ENCODE results near the gene SLC2A6.

SLC2A6 gene, protein sequence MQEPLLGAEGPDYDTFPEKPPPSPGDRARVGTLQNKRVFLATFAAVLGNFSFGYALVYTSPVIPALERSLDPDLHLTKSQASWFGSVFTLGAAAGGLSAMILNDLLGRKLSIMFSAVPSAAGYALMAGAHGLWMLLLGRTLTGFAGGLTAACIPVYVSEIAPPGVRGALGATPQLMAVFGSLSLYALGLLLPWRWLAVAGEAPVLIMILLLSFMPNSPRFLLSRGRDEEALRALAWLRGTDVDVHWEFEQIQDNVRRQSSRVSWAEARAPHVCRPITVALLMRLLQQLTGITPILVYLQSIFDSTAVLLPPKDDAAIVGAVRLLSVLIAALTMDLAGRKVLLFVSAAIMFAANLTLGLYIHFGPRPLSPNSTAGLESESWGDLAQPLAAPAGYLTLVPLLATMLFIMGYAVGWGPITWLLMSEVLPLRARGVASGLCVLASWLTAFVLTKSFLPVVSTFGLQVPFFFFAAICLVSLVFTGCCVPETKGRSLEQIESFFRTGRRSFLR

DNA sequence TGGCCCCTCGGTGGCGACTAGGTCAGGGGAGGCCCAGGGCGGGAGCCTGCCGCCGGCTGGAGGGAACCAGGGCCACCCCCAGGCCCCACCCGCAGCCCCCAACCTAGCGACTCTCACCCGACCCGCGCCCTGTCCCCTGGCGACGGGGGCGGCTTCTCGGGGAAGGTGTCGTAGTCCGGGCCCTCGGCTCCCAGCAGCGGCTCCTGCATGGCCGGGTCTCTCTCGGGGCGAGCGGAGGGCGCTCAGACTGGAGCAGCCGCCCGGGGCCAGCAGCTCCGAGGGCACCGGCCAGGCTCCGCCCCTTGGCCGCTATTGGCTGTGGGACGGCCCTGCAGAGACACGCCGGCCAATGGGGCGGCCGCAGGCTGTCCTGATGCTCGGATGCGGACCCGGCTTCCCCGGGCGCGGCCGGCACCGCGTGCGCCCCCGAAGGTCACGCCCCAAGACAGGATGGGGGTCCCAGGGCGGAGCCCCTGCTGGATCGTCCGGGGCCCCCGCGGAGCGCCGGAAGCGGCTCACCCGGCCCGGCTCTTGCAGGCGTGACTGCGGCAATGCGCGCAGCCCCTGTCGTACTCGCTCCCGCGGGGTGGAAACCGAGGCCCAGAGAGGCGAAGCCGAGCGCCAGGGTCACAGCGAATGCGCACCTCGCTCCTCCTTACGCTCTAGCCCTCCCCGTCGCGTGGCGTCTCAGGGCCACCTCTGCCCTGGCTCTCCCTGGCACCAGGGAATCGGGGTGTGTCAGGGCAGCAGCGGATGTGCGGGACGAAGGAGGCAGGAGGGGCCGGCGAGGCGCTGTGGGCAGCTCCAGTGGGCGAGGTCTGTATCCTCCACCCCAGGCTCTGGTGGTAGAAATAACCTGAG, at the start of gene SLC2A6:
Gene SLC2A6, minus strand, starts transcription at position 249 of the 861 bp plus-strand sequence. Its CDS starts 40 bp downstream, at position 209.
- peak; percentile 20 for DNase-seq

DNA sequence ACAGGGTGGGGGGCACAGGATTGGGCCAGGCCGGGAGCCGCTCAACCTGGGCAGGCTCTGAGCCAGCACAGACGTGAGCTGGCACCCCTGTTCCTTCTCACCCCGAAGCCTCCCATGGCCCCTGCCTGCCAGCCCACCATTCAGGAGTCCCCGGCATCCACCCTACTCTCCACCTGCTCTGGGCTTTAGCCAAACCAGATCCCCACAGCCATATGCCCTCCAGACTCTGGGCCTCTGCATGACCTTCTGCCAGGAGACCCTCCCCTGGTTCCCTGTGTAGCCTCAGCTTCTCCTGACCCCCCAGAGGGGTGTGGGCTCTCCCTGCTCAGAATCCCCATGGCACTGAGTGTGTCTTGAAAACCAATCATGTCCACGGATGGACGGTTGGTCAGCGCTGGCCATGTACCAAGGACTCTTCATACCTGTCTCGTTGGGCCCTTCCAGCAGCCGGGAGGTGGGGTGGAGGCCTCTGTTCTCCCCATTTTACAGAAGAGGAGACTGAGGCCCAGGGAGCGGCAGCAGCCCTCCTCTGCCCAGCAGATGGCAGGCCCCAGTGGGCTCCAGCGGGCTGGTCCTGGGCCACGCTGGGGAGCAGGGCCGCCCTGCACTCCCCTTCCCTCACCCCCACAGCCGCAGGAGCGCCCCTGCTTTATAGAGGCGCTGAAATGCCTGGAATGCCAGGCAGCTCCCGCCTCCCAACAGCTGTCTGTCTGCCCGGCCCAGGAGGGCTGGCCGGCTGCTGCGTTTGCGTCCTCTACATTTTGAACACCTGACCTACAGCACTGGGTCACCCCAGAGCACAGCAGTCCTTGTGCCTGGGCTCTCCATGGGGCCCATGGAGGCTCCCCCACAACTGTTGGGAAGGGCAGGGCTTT, 49.3 kb upstream of the SLC2A6 start:
- no peak for DNase-seq

DNA sequence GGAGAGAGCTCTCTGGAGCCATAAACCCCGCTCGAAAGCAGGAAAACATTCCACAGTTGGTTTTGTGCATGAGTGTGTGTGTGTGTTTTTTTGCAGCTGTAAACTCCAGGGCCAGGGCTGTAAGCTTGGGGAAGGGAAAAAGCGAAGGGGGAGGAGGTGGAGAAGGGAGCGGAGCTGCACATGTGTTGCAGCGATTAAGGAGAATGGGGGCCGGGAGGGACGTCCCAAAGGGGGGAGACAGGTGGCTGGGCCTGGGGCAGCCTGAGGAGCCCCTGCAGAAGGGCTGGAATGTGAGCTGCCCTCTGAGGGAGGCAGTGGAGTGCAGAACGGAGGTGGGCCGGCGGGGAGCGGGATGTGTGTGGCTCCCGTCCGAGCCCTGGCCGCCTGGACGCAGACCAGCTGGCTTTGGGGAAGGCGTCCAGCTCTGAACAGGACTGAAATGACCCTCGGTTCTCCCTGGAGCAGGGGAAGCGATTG, 48.6 kb upstream of the SLC2A6 start:
- no peak for DNase-seq

DNA sequence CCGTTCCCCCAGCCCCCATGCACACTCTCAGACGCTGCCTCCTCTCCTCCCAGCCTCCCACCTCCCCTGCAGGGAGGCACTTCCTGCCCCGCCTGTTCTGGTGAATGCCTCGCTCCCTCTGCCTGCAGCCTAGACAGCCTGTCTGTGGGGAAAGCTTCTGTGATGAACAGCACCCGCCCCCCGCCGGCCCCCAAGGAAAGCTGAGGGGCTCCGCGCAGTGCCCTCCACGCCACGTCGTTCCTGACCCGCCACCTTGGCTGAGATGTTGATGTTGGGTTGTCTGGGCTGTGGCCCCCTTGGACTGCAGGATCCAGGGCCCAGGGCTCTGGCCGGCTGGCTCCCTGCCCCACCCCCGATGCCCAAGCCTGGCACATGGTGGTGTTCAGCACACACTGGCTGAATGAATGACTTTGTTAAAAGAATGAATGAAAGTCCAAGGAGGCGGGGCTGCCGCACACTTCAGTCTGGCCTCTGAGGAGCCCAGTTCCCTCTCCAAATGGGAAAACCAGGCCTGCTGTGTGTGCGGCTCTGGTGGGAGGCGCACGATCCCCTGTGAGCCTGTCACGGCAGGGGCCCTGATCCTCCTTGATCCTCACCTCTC, 47.9 kb upstream of the SLC2A6 start:
- no peak for DNase-seq

DNA sequence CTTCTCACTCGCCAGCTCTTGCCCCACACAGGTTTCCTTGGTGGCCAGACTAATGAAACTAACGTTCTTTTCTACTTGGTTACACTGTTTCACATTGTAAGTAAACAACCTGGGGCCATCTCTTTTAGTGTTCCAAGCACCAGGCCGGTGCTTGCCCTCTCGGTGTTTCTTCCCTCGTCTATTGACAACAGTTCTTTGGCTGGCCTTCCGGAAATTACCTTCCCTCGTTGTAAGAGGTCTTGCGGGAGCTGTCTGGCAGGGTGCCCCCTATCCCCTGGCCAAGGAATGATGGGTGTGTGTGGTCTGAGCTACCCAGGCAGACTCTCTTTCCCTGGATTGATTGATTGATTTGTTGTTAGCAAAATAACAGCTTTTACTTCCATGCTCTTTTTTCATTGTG, 46.8 kb upstream of the SLC2A6 start:
- no peak for DNase-seq

DNA sequence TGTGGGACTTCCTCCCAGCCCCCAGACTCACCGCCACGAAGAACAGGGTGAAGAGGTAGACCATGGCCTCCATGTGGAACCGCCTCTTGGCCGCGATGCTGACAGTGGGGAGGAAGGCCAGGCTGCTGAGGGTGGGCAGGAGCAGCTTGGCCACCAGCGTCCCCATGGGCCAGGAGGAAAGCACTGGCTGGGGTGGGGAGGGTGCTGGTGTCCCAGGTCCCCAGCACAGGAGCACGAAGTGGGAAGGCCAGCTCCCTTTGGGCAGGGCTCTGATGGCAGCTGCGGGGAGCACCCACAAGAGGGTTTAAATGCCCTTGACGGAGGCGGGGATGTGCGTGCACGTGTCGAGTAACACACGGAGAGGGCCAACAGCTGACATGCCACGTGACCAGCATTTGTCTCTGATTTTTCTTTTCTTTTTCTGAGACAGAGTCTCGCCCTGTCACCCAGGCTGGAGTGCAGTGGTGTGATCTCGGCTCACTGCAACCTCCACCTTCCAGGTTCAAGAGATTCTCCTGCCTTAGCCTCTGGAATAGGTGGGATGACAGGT, 45.9 kb upstream of the SLC2A6 start, which contains the start of gene MYMK:
Gene MYMK, minus strand, starts transcription at position 281 of the 550 bp plus-strand sequence. Its CDS starts 115 bp downstream, at position 166.
- no peak for DNase-seq

DNA sequence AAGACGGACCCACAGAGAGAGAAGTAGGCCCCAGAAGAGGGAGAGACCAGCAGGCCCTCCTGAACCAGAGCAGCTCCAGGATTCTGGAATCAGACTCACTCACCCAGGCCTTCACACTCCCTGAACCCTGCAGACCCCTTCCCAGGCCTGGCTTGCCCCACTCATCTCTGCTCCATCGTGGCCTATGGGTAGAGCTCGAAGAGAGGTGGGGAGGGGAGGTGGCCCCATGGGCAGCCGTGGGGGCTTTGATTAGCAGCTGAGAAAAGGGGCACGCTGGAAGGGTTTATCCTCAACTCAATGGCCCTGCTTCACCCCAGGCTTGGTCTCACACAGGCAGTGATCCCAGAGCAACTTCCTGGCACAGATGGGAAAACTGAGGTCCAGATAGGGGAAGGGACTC, 45.2 kb upstream of the SLC2A6 start:
- DNase-seq, result no peak

DNA sequence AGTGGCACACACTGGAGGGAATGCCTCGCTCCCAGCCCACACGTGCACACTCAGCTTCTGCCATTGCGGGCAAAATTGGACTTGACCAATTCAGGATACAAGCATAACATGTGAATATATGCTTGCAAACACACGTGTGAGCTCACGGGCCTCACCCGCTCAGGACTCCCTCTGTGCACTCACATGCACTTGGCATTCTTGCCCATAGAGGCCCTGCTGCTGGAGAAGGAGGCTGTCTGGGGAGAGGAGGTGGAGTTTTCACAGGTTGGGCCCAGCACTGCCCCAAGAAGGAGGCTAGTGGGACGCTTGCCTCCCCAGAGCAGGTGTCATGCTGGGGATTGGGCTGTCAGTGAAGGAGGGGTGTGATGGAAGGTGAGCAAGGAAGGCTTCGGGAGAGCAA, 44.2 kb upstream of the SLC2A6 start:
- DNase-seq, result no peak

DNA sequence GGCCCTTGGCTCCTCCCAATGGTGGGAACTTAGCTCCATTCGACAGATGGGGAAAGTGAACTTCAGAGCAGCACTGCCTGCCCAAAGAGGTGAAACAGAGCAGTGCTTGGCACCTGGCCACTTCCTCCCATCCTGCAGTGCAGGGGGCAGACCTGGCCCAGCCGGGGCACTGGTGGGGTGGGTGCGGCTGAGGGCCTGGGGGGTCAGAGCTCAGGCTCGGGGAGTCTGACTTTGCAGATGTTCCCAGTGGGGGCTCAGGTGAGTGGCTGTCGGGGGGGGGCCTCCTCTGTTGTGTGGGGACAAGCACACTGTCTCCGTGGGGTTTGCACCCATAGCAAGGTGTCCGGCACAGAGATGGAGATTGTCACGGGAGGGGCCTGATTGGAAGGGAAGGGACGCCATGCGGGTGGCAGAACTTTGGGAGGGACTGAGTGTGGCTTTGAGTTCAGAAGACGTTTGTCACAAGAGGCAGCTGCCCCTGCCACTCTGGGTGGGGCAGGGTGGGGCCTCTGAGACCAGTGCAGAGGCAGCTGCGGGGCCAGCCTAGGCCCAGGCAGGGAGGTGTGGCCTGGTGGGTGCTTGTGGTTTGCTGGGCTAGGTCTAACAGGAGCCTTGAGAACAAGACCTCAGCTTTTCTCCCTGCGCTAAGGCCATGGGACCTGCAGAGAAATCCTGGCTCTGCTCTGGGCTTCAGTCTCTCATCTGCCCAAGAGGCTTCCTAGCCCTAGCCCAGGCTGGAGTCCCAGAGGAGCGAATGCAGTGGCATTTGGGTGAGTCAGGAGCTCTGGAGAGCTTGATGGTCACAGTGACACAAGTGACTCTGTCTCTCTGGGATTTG, 43.4 kb upstream of the SLC2A6 start:
- DNase-seq, result no peak

DNA sequence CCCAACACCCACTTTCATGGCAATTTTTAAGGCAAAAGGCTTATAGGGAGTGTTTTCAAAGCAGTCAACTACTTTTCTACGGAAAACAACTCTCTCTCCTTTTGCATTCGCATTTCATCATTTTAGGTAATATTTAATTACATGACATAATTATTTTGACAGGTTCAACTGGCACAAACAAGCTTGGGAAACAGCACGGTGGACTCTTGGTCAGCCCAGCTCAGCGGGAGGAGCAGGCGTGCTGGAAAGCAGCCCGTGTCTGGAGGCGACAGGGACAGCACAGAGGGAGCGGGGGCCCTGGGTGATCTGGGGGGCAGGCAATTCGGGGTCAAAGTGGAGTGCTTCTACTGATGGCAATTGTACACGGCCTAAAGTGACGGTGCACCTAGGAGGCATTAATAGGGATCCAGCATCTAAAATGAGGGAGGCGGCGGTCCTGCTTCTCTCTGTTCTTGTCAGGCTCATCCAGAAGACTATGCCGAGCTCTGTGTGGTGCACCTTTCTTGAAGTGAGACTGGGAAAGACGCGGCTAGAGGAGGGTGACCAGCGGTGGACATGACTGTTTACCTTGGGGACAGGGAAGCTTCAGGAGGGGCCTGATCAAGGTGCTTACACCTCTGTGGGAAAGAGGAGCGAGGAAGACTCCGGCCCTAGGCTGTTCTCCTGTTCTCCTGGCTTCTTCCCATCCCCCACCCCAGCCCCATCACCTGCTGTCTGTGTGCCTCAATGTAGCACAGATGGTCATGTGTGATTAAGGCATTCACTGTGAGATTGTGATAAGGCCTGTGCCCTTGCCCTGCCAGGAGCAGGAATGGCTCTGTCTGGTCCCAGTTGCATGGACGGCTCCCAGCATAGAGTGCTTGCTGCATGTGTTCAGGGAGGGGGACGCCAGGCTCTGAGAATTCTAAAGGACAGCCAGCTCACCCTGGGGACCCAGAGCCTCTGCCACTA, 42.5 kb upstream of the SLC2A6 start:
- DNase-seq, result no peak

DNA sequence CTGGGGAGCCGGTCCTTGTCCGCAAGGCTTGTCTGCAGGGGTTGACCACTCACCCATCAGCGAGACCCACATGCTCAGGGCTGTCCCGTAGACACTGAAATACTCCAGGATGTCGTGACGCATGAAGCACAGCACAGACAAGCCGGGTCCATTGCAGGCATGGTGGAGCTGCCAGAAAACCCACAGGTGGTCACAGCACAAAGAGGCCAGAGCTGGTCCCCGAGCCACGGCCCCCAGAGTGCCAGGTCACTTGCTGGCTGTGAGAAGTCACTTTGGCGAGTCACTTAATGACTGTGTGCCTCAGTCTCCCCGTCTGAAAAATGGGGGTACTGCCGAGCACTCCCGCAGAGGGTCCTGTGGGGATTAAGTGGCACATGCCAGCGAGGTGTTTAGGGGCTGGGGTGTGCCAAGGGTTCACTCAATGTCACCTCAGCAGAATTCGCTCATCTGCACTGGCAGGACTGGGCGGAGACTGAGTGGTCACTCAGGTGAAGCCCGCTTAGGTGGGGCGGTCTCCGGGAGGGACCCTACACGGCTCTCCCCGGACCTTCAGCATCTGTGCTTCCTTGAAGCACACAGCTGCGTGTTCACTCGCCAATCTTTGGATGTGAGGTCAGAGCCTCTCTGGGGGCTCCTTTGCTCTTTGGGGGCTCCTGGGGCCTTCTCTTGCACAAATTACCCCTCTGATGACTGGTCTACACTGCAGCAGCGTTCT, 41.4 kb upstream of the SLC2A6 start:
- DNase-seq, result no peak

DNA sequence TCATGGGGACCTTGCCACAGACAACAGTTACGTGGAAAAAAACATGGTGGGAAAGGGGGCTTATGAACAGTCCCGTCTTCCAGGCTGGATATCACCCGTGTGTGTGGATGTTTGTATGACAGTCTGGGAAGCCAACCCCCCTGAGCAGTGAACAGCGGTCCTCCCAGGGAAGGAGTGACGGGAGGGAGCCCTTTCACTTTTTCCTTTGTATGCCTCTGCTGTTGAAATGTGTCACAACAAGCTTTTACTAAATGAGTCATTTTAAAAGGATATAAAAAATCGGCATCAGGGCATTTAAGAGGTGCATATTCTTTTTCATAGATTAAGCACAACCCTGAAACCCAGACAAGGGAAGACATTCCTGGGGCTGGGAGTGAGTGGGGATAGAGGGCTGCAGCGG, 40.8 kb upstream of the SLC2A6 start:
- no peak for DNase-seq

DNA sequence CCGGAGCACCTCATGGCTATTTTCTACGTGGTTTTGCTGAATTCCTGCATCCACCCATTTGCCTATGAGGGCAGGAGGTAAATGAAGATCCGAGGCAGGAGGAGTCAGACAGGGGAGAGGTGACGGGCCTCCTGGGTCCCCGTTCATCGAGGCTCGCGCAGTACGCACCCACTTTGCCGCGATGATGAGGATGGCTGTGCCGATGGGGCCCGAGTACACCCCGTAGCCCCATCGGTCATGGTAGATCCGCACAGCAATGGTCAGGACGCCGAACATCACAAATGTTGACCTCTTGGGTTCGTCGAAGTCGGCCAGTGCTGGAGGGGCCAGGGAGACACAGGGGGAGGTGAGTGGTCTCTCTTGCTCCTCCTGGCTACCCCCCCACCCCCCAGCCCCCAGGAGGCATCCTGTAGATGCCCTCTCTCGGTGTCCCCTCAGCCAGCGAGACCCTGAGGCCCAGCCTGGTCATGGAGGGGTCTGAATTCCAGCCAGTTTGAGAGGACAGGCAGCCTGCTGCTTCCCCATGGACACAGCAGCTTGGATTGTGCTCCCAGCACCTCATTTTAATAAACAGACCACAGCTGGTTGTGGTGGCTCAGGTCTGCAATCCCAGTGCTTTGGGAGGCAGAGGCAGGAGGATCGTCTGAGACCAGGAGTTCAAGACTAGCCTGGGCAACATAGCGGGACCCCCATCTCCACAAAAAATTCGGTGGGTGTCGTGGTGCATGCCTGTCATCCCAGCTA, 40.0 kb upstream of the SLC2A6 start:
- DNase-seq, result no peak

DNA sequence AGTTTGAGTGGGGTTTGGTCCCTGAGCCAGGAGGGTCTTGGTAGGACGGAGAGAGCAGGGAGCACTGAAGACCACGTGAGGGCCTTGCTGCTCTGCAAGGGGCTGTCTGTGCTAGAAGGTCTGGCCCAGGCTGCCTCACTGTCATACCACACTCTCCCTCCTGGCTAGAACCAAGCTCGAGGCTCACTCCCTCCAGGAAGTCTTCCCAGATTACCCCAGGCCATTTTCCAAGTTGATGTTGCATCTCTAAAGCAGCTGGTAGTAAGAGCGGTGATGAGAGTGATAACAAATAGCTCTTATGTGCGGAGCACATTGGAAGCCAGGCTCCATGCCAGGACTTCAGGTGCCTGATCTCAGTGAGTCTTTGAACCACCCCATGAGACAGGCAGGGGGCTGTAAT, 39.3 kb upstream of the SLC2A6 start:
- no peak for DNase-seq

DNA sequence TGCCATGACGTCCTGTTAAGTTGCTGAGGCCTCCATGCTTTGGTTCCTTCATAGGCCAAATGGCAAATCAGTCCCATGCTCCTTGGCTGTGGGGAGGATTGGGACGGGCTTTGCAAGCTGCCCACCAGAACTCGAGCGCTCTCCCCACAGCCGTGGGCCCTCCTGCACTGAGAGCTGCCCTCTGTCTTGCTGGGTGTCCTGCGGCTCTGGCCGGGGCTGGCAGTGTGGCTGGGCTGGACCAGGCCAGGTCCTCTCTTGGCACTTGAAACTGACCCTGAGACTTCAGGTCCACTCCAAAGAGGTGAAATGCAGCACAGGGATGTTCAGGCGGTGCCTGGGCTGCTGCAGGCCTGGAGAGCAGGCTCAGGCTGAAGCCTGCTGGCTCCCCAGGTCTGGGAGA, 38.8 kb upstream of the SLC2A6 start:
- DNase-seq, result no peak

DNA sequence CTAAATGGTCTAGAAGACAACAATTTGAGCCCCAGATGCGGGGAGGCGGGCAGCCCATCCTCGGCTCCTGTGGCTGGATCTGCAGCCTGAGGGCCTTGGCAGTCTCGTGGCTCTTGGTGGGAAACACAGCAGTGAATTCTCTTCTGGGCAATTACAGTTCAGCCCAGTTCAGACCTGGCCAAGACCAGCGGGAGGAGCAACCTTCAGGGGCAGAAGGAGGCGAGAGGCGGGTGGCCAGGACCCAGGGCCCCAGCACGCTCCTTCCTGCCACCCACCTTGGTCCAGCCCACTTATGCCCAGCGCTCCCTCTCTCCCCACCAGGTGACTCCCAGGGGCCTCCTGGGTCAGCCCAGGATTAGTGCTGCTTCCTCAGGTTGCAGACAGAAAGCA, 38.1 kb upstream of the SLC2A6 start:
- DNase-seq, result no peak

DNA sequence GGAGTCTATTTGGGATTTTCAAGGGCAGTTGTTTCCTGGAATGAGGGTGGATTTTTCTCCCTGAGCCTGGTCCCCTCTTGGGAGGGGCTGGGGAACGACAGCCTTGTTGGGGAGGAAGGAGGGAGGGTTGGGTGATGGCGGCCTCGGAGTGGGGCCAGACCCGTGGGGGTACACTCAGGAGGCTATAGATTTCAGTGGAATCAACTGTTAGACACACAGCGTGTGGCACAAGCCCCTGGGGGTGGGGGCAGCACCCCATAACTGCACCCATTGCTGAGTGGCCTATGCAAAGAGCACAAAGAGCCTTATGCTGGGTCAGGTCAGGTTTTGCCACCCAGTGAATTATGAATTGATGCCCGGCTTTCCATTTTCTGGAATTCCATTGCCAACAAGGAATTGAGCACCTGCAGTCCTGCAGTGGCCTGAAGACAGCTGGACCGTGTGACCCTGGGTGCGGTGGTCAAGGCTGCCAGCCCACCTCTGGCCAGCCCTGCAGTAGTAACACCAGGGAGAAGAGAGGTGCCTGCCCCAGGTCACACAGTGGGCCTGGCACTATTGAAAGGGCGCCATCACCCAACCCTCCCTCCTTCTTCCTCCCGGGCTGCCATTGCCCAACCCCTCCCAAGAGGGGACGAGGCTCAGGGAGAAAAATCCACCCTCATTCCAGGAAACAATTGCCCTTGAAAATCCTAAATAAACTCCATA, 37.5 kb upstream of the SLC2A6 start:
- no peak for DNase-seq
